ENCODE measurements around the gene PTPRE.

GRCh38 chr10:128001849-128002248, 94.9 kb downstream of the PTPRE start:
- no peak for TF ChIP-seq CTCF (conservative IDR thresholded peaks at IDR 0.05; ENCODE audit: low read depth, low read length)
- TF ChIP-seq EZH2 (IDR thresholded peaks at IDR 0.05; ENCODE audit: borderline replicate concordance, low read depth, low read length, poor library complexity, severe bottlenecking) = no peak

Data from A673 (cell line).